GM10847 (cell line): ENCODE measurements around the gene OXGR1.

Experiments
- POLR2A ChIP-seq: IDR thresholded peaks from 2 replicates; pipeline ENCODE4 v1.6.1; 2011; ENCODE audit not compliant: insufficient read length; ENCODE audit errors: extremely low read depth

OXGR1 gene

GRCh38 chr13:97015661-97016350 is 21.5 kb upstream of the OXGR1 start:
- TF ChIP-seq POLR2A = no peak

- no peak for TF ChIP-seq POLR2A
Measured at GRCh38 chr13:97012251-97013048, 18.2 kb upstream of the OXGR1 start.

- no peak for TF ChIP-seq POLR2A
Measured at GRCh38 chr13:97011446-97012131, 17.3 kb upstream of the OXGR1 start.

GRCh38 chr13:97008643-97009042 is 14.4 kb upstream of the OXGR1 start:
- no peak for TF ChIP-seq POLR2A

GRCh38 chr13:97005625-97006262 is 11.5 kb upstream of the OXGR1 start:
- no peak for TF ChIP-seq POLR2A

DNA sequence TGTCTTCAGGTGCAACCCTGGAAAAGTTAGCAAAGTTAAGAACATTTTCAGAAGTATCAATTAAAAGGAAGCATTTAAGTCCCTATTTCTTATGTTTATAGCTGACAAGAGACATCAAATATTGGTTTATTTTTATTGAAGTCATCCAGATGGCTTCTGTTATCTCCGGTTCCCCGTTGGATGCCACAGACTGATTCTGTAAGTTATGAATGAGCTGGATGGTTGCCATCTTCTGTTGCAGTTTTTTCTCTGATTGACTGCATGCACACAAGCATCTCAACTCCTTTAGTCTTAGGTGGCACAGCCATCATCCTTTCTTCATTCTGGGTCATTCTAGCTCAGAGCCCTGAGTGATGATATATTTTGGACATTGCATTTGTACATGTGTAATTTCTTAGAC is 10.6 kb upstream of the OXGR1 start:
- TF ChIP-seq POLR2A = no peak

- no peak for TF ChIP-seq POLR2A
Measured at GRCh38 chr13:97004096-97004876, 10.0 kb upstream of the OXGR1 start.

DNA sequence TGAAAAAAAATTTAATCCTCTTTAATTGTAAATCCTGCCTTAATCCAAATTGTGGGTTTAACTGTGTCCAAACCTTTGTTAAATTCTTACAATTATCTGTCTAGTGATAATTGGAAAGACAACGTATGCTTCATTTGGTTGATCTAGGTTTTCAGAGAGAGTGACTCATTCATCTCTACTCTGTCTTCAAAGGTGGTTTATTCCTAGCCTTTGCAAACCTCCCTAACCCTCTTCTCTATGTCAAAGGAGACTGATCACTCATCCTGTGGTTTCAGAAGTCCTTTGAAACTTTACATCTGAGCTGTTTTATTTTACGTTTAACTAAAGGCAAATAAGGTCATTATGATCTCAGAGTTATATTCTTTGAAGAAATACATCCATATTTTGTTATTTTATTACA is 8.8 kb upstream of the OXGR1 start:
- no peak for TF ChIP-seq POLR2A

DNA sequence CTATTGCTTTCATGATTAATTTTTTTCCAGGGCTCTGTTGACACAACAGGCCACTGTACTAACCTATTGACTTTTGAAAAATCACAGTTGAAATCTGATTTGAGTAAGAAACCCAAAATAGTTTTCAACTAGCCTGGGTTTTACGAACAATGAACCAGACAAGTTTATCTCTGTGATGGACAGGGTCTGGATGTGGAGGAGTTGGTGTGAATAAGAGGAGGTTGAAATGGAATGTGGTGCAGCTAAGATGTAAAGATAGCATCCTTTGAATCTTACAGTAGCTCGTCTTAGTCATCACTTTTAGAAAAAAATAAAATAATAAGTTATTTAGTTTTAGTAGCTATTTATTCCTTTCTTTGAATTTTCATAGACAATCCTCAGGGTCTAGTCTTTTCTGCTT is 8.3 kb upstream of the OXGR1 start:
- TF ChIP-seq POLR2A = no peak

DNA sequence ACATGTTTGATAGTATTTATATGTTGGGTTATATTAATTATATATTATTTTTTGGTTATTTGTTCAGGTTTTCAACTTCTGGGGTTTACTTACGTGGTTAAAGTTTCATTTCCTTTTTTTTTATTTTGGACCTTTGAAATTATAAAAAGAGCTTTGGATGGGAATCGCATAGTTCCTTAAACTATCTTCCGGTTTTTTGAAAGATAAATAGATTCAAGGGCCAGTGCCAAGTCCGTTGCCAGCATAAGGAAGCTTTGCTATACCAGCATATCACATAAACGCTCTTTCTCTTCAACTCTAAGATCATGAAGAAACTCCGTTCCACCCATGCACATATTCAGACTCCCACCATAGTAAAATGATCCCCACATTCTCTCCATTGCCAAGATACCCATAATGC is 7.4 kb upstream of the OXGR1 start:
- no peak for TF ChIP-seq POLR2A

DNA sequence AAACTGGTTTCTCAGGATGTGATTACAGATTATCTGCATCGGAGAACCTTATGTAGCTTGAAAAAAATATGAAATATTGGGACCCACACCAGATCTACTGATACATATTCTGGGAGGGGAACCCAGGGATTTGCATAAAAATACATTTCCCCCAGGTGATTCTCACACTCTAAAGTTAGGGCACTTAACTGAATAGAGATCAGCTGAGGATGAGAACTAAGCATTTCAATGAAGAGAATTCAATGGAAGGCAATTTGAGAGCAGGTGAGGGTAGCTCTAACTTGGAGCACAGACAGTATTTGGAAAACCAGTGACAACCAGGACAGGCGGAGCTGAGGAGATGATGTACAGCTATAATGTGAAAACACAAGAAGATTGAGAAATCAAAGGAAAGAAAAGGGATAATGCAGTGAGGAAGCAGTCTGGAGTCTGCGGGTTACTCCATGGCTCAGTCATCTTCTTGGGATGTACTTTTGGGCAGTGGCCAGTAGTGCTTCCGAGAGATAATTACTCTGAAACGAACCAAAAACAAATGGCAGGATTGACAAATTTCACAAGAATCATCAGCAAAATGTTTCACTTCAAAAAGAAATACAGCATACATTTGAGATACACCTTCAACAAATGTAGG is 6.1 kb upstream of the OXGR1 start:
- no peak for TF ChIP-seq POLR2A

GRCh38 chr13:96999091-96999490 is 4.8 kb upstream of the OXGR1 start:
- TF ChIP-seq POLR2A = no peak

DNA sequence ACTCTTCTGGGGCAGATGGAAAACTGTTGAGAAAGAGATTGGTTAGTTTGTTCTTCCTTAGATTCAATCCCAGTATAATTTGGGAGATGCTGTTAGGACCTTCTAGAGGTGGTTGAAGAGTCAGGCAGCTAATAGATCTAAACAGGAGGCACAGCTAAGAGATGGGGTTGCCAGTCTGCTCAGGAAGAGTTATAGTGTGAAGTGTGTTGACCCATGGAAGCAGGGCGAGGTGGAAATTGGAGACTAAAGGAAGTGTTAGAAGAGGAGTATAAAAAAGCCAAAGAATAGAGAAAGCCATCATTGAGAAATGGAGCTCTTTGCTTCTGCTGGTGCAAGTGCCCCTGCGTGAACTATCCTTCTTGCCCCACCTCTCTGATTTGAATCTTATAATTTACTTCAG is 3.8 kb upstream of the OXGR1 start:
- TF ChIP-seq POLR2A = no peak

DNA sequence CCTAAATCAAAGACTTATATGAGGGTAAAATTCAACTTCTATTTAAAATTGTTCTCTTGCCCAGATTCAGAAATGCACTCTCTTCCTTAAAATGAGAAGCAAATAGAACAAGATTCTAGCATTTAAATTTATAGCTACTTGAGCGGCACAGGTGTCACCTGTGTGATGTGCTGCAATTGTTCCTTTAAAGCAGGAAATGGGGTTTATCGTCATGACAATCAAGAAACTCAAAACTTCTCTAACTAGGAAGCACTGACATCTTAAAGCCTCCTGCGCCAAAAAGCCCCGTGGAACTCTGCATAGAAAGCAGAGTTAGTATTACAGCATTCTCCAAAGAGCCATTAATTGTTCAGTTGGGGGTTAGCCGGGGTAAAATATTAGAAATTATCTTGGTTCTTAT is 2.6 kb upstream of the OXGR1 start:
- no peak for TF ChIP-seq POLR2A
